H1 (cell line): ENCODE measurements around the gene CAMTA1.

Experiments
- ATF2 ChIP-seq: IDR thresholded peaks from 2 replicates; pipeline ENCODE4 v1.6.1; 2012; ENCODE audit warnings: low read length, inconsistent platforms
- CHD2 ChIP-seq: IDR thresholded peaks from 2 replicates; pipeline ENCODE4 v1.6.1; 2012; ENCODE audit warnings: low read length, improper control_type of control experiment
- CTCF ChIP-seq, 3 experiments: IDR thresholded peaks; 1 replicate in 2 of 3; 2 replicates in 1 of 3; pipeline versions ENCODE4 v1.5.1 to v1.6.1; 2011; ENCODE audit warnings: low read length in 3 of 3, mild to moderate bottlenecking in 3 of 3, inconsistent platforms in 2 of 3, low read depth in 1 of 3, moderate library complexity in 1 of 3; ENCODE audit not compliant: insufficient read depth in 1 of 3; ENCODE audit errors: control extremely low read depth in 1 of 3
- EP300 ChIP-seq, 2 experiments: IDR thresholded peaks; 1 replicate in 1 of 2; 2 replicates in 1 of 2; pipeline ENCODE4 v1.6.1; 2011 to 2012; ENCODE audit warnings: low read depth in 2 of 2, low read length in 2 of 2, mild to moderate bottlenecking in 2 of 2, borderline replicate concordance in 1 of 2, inconsistent platforms in 1 of 2, moderate library complexity in 1 of 2
- EZH2 ChIP-seq: fragments of 200-600 bp; sonication (generic); IDR thresholded peaks from 2 replicates; pipeline ENCODE4 v1.7.1; 2012; ENCODE audit warnings: low read depth, mild to moderate bottlenecking, moderate library complexity, low read length, inconsistent platforms; ENCODE audit not compliant: severe bottlenecking
- JUN ChIP-seq: IDR thresholded peaks from 2 replicates; pipeline ENCODE4 v1.6.1; 2011; ENCODE audit warnings: low read depth, mild to moderate bottlenecking, improper control_type of control experiment, low read length
- MAX ChIP-seq: IDR thresholded peaks from 2 replicates; pipeline ENCODE4 v1.6.1; 2012; ENCODE audit warnings: inconsistent platforms
- POLR2A ChIP-seq, 2 experiments: IDR thresholded peaks; 1 replicate in 1 of 2; 2 replicates in 1 of 2; pipeline ENCODE4 v1.6.1; 2011; ENCODE audit warnings: low read depth in 2 of 2, low read length in 2 of 2, mild to moderate bottlenecking in 2 of 2; ENCODE audit errors: control extremely low read depth in 1 of 2
- POU5F1 ChIP-seq: IDR thresholded peaks from 2 replicates; pipeline ENCODE4 v1.6.1; 2011; ENCODE audit warnings: low read depth, mild to moderate bottlenecking, low read length, moderate library complexity
- RAD21 ChIP-seq, 2 experiments: IDR thresholded peaks in 1 of 2; conservative IDR thresholded peaks in 1 of 2; 2 replicates each; pipeline ENCODE4 v1.6.1; 2011; ENCODE audit warnings: low read depth in 2 of 2, low read length in 2 of 2, improper control_type of control experiment in 1 of 2, inconsistent platforms in 1 of 2, mild to moderate bottlenecking in 1 of 2, moderate library complexity in 1 of 2
- SP1 ChIP-seq: IDR thresholded peaks from 2 replicates; pipeline ENCODE4 v1.6.1; 2011; ENCODE audit warnings: low read depth, low read length
- USF2 ChIP-seq: IDR thresholded peaks from 2 replicates; pipeline ENCODE4 v1.6.1; 2011; ENCODE audit warnings: low read length, improper control_type of control experiment
- ZNF274 ChIP-seq: IDR thresholded peaks from 2 replicates; pipeline ENCODE4 v1.7.0; 2012; ENCODE audit warnings: low read length, borderline replicate concordance; ENCODE audit errors: extremely low read depth

GRCh38 chr1:7249516-7249915, 464.3 kb downstream of the CAMTA1 start:
- TF ChIP-seq CTCF (IDR thresholded peaks at IDR 0.05; ENCODE audit: control extremely low read depth in 1 of 3, insufficient read depth in 1 of 3, low read depth in 1 of 3, low read length in 3 of 3) = no peak
- no peak for TF ChIP-seq RAD21 (IDR thresholded peaks at IDR 0.05 in 1 of 2, conservative IDR thresholded peaks at IDR 0.05 in 1 of 2; ENCODE audit: low read depth in 2 of 2, low read length in 2 of 2)
- no peak for TF ChIP-seq ZNF274
- TF ChIP-seq EZH2 = no peak
- TF ChIP-seq ATF2 = no peak
- TF ChIP-seq SP1 = no peak
- no peak for TF ChIP-seq POLR2A (IDR thresholded peaks at IDR 0.05; ENCODE audit: control extremely low read depth in 1 of 2, low read depth in 2 of 2, low read length in 2 of 2)
- no peak for TF ChIP-seq POU5F1
- no peak for TF ChIP-seq JUN
- no peak for TF ChIP-seq EP300 (IDR thresholded peaks at IDR 0.05; ENCODE audit: borderline replicate concordance in 1 of 2, low read depth in 2 of 2, low read length in 2 of 2)
- TF ChIP-seq USF2 = no peak
- TF ChIP-seq MAX = no peak
- no peak for TF ChIP-seq CHD2
